ENCODE results near the gene TAF4.
"Not testable (repeated sequence)": the region's sequence is repeated elsewhere in the genome, so short reads cannot be mapped to it uniquely, and the experiment has no call there.

Gene TAF4

GRCh38 chr20:61990484-61990883, 75.2 kb downstream of the TAF4 start:
- DNase-seq (ENCODE audit: low read depth), result no peak
- no peak for TF ChIP-seq CTCF (IDR thresholded peaks at IDR 0.05; ENCODE audit: low read depth, low read length, missing control alignments)
- no peak overlapping the region for H3K4me3 ChIP-seq (ENCODE audit: low read depth, low read length)

- TF ChIP-seq CTCF (IDR thresholded peaks at IDR 0.05; ENCODE audit: low read depth, low read length, missing control alignments), result no peak
- DNase-seq (ENCODE audit: low read depth), result no peak
Measured at GRCh38 chr20:61989741-61990140, 75.9 kb downstream of the TAF4 start.

GRCh38 chr20:61988665-61989064, 77.0 kb downstream of the TAF4 start:
- TF ChIP-seq CTCF (IDR thresholded peaks at IDR 0.05; ENCODE audit: low read depth, low read length, missing control alignments), result no peak

More at GRCh38 chr20:61989741-61990140, 75.9 kb downstream of the TAF4 start:
- H3K4me3 ChIP-seq (ENCODE audit: low read depth, low read length), result no peak overlapping the region

GRCh38 chr20:61986762-61987321, 78.8 kb downstream of the TAF4 start:
- no peak for TF ChIP-seq CTCF (IDR thresholded peaks at IDR 0.05; ENCODE audit: low read depth, low read length, missing control alignments)
- DNase-seq (ENCODE audit: low read depth), result no peak

More at GRCh38 chr20:61988665-61989064, 77.0 kb downstream of the TAF4 start:
- no peak overlapping the region for H3K4me3 ChIP-seq (ENCODE audit: low read depth, low read length)
- no peak for DNase-seq (ENCODE audit: low read depth)

GRCh38 chr20:61985096-61985495, 80.6 kb downstream of the TAF4 start:
- TF ChIP-seq CTCF (IDR thresholded peaks at IDR 0.05; ENCODE audit: low read depth, low read length, missing control alignments), result no peak
- no peak overlapping the region for H3K4me3 ChIP-seq (ENCODE audit: low read depth, low read length)
- DNase-seq (ENCODE audit: low read depth), result no peak

More at GRCh38 chr20:61986762-61987321, 78.8 kb downstream of the TAF4 start:
- no peak overlapping the region for H3K4me3 ChIP-seq (ENCODE audit: low read depth, low read length)

GRCh38 chr20:61984431-61984830, 81.2 kb downstream of the TAF4 start:
- H3K4me3 ChIP-seq (ENCODE audit: low read depth, low read length); DNase-seq (ENCODE audit: low read depth): not testable (repeated sequence)

- DNase-seq (ENCODE audit: low read depth), result no peak
- no peak overlapping the region for H3K4me3 ChIP-seq (ENCODE audit: low read depth, low read length)
- no peak for TF ChIP-seq CTCF (IDR thresholded peaks at IDR 0.05; ENCODE audit: low read depth, low read length, missing control alignments)
Measured at GRCh38 chr20:61983965-61984364, 81.7 kb downstream of the TAF4 start.

Measured in GM12864 (cell line).